ENCODE results near the gene RPL31.

The RPL31 gene

GRCh38 chr2:100974712-100975520, 27.2 kb upstream of the RPL31 start:
- no peak for DNase-seq (ENCODE audit: low read depth in 1 of 2, low spot score in 1 of 2)

GRCh38 chr2:100975521-100975785, 26.6 kb upstream of the RPL31 start:
- no peak for DNase-seq (ENCODE audit: low read depth in 1 of 2, low spot score in 1 of 2)

- no peak for DNase-seq (ENCODE audit: low read depth in 1 of 2, low spot score in 1 of 2)
These were observed 26.0 kb upstream of the RPL31 start for GRCh38 chr2:100976061-100976460.

DNA sequence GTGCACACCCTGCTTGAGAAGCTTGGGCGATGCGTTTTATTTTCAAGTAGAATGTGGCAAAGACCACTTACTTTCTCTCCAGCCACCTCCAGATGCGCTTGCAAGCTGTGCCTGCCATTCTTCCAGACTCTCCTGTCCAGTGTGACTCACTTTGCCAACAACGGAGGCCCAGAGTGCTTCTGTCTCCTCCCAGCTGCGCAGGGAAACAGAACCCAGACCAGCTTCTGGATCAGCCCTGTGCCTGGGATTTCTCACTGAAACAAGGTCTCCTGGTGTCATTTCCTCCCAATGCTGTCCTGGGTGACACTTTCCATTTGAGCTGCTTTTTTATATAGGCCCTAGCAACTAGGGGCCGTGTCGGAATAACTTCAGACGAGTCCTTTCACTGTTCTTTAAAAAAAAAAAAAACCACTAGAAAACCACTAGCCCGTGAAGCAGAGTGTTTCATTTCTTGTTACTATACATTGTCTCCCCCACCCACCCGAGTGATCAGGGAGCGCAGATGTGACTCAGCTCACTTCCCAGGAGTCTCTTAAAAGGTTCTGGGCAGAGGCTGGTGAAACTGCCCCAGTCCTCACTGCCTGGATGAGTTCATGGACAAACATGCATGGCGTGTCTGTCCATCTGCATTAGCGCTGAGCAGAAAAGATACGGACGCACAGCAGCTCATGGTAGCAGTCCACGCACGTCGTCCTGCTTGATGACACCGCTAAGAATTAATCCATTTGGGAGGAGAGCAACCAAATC, 25.3 kb upstream of the RPL31 start:
- DNase-seq (ENCODE audit: low read depth in 1 of 2, low spot score in 1 of 2) = no peak

DNA sequence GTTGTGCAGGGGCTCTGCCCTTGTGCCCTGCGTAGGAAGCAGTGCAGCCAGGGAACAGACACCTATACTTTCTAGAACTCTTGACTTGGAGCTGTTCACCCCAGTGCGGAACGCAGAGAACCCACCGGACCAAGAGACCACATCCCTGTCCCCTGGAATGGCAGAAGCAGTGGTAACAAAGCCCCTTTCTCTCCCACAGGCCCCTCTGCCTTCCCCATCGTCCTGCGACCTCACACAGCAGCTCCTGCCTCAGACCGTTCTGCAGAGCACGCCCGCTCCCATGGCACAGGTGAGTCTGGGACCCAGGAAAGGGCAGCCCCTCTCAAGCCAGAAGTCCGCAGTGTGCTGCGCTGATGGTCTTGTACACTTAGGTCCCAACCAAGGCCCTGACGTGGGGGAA, 24.6 kb upstream of the RPL31 start:
- no peak for DNase-seq (ENCODE audit: low read depth in 1 of 2, low spot score in 1 of 2)

GRCh38 chr2:100978582-100979191, 23.4 kb upstream of the RPL31 start:
- no peak for DNase-seq (ENCODE audit: low read depth in 1 of 2, low spot score in 1 of 2)

DNA sequence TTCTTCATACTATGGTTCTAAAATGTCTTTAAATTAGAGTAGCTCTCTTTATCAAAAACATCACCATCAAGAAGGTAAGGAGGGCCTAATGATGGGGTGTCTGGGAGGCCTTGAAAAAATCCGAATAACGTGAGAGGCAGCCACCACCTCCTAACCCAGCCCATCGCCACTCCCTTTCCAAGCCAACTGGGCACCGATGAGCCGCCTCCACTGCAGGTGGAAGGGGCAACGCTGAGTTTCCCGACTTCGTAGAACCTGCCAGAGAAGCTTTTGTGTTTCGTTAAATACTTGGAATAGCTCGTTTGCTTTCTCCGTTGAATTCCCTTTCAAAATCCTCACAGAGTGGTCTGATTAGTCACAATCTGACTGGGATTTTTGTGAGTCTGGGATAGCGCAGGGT, 22.0 kb upstream of the RPL31 start:
- no peak for DNase-seq (ENCODE audit: low read depth in 1 of 2, low spot score in 1 of 2)

DNA sequence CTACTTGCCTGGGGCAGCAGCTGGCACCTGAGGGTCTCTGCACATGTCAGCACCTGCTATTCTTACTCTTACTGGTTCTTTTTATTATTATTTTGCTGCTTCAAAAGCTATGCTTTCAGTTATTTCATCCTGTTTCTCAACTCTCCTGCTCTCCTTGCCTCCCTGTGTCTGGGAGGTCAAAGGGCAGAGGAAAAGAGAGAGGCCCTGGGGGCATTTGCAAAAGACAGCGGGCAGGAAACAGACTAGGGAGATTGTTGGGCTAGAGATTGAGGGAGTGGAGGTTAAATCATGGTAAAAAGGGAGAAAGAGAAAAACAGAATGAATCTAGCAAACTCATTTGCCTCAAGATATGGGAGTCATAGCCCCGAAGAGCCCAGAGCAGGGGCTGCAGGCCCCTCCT, 21.1 kb upstream of the RPL31 start:
- no peak for DNase-seq (ENCODE audit: low read depth in 1 of 2, low spot score in 1 of 2)

DNA sequence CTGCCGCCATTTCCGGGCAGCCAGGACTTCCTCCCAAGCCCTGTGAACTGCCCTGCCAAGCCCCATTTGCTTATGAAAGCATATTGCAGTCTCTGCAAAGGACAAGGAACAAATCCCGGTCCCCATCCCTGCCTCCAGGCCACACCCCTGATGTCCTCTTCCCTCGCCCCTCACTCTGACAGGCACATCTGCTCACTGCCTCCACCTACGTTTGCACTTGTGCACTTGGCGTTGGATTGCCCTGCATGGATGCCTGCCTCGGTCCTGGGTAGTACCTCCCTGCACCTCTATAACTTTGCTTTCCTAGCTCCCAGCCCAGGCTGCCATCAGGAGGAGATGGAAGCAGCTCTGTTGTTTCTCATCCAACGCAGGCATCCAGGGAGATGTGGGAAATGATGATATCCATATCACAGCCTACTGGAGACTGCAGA, 19.6 kb upstream of the RPL31 start:
- no peak for DNase-seq (ENCODE audit: low read depth in 1 of 2, low spot score in 1 of 2)

- DNase-seq (ENCODE audit: low read depth in 1 of 2, low spot score in 1 of 2) = no peak
These were observed 18.9 kb upstream of the RPL31 start for GRCh38 chr2:100983201-100983600.

GRCh38 chr2:100983684-100984310, 18.3 kb upstream of the RPL31 start:
- no peak for DNase-seq (ENCODE audit: low read depth in 1 of 2, low spot score in 1 of 2)

- peak; percentile 61 to 62 for DNase-seq (ENCODE audit: low read depth in 1 of 2, low spot score in 1 of 2)
These were observed 17.2 kb upstream of the RPL31 start for GRCh38 chr2:100984892-100985307.

GRCh38 chr2:100986157-100986556, 15.9 kb upstream of the RPL31 start:
- no peak for DNase-seq (ENCODE audit: low read depth in 1 of 2, low spot score in 1 of 2)

DNA sequence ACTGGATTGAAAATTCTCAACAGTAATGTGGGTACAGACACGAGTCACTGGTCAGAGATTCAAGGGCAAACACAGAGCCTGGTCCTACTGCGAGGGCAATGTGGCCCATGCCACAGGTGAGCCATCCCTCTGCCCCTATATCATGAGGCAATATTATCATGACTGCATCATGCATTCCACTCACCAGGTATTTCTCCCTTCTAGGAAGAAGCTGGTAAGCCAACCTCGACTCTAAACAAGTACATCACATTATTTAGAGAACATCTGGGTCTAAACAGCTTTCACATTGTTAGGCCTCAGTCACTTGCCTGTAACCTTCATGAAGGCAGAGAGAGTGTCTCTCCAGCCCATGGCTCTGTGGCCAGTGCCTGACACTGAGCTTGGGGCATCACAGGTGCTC, 14.6 kb upstream of the RPL31 start:
- no peak for DNase-seq (ENCODE audit: low read depth in 1 of 2, low spot score in 1 of 2)

- no peak for DNase-seq (ENCODE audit: low read depth in 1 of 2, low spot score in 1 of 2)
These were observed 14.1 kb upstream of the RPL31 start for GRCh38 chr2:100987974-100988373.

DNA sequence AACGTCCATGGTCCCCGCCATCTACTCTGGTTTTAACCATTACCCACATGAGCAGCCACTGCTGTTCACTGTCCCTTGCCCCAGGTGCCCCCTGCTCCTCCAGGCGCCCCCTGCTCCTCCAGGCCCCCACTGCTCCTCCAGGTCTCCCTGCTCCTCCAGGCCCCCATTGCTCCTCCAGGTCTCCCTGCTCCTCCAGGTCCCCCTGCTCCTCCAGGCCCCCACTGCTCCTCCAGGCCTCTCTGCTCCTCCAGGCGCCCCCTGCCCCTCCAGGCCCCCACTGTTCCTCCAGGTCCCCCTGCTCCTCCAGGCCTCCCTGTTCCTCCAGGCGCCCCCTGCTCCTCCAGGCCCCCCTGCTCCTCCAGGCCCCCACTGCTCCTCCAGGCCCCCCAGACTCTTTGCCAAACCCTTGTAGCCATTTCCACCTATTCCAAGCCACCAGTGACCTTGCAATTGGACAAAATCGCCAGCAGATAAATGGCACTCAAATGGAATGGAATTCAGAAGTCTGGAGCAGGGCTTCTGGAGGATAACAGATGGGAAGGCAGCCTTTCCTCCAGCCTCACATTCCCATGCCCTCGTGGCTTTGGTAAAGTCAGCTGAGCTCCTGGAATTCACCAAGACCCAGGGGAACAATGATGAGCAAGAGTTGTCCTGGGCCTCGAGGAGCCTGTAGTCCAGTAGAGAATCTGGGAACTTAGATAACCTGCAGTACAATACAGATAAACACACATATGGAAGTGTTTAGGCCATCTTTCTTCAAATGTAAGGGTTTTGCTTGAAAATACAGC, 13.3 kb upstream of the RPL31 start:
- no peak for DNase-seq (ENCODE audit: low read depth in 1 of 2, low spot score in 1 of 2)

GRCh38 chr2:100989666-100990065, 12.4 kb upstream of the RPL31 start:
- DNase-seq (ENCODE audit: low read depth in 1 of 2, low spot score in 1 of 2) = no peak

DNA sequence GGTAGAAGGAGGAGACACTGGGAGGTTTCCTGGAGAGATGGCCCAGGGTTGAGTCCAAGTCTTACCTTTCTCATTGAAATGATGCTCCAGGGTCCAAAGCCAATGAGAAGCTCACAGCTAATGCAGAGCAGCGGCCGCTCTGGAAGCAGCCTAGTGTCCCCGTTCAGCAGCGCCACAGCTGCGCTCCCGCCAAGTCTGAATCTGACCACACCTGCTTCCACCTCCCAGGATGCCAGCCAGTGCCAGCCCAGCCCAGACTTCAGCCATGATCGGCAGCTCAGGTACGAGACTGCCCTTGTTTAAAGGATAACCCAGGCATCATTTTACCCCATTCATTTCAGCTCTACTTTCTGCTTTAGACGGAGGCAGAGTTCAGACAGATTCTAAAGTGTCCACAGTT, 11.9 kb upstream of the RPL31 start:
- no peak for DNase-seq (ENCODE audit: low read depth in 1 of 2, low spot score in 1 of 2)

GRCh38 chr2:100990650-100991403, 11.3 kb upstream of the RPL31 start:
- no peak for DNase-seq (ENCODE audit: low read depth in 1 of 2, low spot score in 1 of 2)

DNA sequence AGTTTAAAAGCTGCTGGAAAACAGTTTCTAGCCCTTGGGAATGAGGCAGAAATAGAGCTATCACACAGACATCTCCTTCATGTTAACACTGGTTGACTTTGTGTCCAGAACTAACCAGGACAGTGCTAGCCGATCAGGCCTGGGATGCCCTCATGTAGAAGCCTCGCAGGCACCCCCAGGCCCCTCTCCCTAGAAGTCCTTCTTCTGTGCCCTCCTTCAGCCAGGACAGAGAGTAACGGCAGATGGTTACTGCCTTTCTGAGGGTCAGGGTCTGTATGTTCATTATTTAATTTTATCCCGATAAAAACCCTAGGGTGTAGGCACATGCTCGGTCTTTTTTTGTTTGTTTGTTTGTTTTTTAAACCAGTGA, 10.7 kb upstream of the RPL31 start:
- DNase-seq (ENCODE audit: low read depth in 1 of 2, low spot score in 1 of 2) = no peak

DNA sequence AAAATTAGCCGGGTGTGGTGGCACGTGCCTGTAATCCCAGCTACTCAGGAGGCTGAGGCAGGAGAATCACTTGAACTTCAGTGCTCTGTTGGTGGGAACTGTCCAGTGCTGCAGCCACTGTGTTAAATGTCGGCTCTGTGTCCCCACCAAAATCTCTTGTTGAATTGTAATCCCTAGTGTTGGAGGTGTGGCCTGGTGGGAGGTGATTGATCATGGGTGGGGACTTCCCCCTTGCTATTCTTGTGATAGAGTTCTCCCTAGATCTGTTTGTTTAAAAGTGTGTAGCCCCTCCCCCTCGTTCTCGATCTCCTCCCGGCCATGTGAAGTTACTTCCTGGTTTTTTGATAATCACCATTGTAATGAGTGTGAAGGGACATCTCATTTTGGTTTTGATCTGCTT, 9.8 kb upstream of the RPL31 start:
- no peak for DNase-seq (ENCODE audit: low read depth in 1 of 2, low spot score in 1 of 2)
